HAP-1 (cell line): Measurements from ENCODE around the gene MKLN1.
"Not testable (repeated sequence)": the region's sequence is repeated elsewhere in the genome, so short reads cannot be mapped to it uniquely, and the experiment has no call there.

ENCODE experiments used
- DNase-seq, 2 experiments: peaks; one replicate each; pipeline ENCODE4 v3.0.0-alpha.2; 2016 to 2020; ENCODE audit warnings: low spot score in 2 of 2
- H3K27me3 ChIP-seq: fragments of 250-450 bp; sonication (Bioruptor Pico); 2 replicates; pipeline ENCODE4 v1.5.1; 2020; ENCODE audit warnings: low read depth, mild to moderate bottlenecking, moderate library complexity
- H3K36me3 ChIP-seq: fragments of 250-450 bp; sonication (Bioruptor Pico); replicated peaks from 2 replicates; pipeline ENCODE4 v1.5.1; 2020; ENCODE audit warnings: mild to moderate bottlenecking
- H3K4me1 ChIP-seq: fragments of 250-450 bp; sonication (Bioruptor Pico); 2 replicates; pipeline ENCODE4 v1.5.1; 2020; ENCODE audit warnings: mild to moderate bottlenecking
- H3K4me3 ChIP-seq: fragments of 250-450 bp; sonication (Bioruptor Pico); 2 replicates; pipeline ENCODE4 v1.5.1; 2020; ENCODE audit warnings: mild to moderate bottlenecking, moderate library complexity
- H3K9me3 ChIP-seq: fragments of 250-450 bp; sonication (Bioruptor Pico); 2 replicates; pipeline ENCODE4 v1.5.1; 2020; ENCODE audit warnings: mild to moderate bottlenecking, moderate library complexity
- in situ Hi-C: fragments of 300-500 bp; cut with MboI; formaldehyde crosslinking; loops from 3 replicates; pipeline ENCODE4 v1.14.3; 2020; ENCODE audit warnings: low sequenced_read_pairs, inconsistent platforms, mixed read lengths

The MKLN1 gene

GRCh38 chr7:131326576-131326975 lies 1.1 kb upstream of the MKLN1 start:
- Histone ChIP-seq H3K27me3 (no peaks in the 10 kb centered on the region), H3K4me3 (no peak overlapping the region; the same call in 1 of the 2 replicates), H3K9me3 (no peaks in the 10 kb centered on the region), H3K4me1 (peaks cover 11% of the 10 kb centered on the region), H3K36me3 (peaks cover 4% of the 10 kb centered on the region; the same call in 1 of the 2 replicates)
- DNase-seq = no peak
- in situ Hi-C loops = no loop called here

GRCh38 chr7:131327049-131327625 lies 539 bp upstream of the MKLN1 start:
- in situ Hi-C loops = no loop called here
- DNase-seq = peak; percentile 43 to 46
- peaks cover 11% of the 10 kb centered on the region for H3K4me1 ChIP-seq
- H3K4me3 ChIP-seq = peak overlapping the region; percentile 95
- no peaks in the 10 kb centered on the region for H3K27me3 ChIP-seq
- H3K36me3 ChIP-seq = peaks cover 4% of the 10 kb centered on the region; the same call in 1 of the 2 replicates
- H3K9me3 ChIP-seq = no peaks in the 10 kb centered on the region

GRCh38 chr7:131328377-131329175 lies 900 bp downstream of the MKLN1 start:
- Histone ChIP-seq H3K27me3 (no peaks in the 10 kb centered on the region), H3K4me3 (peak overlapping the region; percentile 95), H3K9me3 (no peaks in the 10 kb centered on the region), H3K4me1 (peaks cover 11% of the 10 kb centered on the region), H3K36me3 (peaks cover 4% of the 10 kb centered on the region)
- in situ Hi-C loops = no loop called here
- peak in 1 of 2 experiments; percentile 22 for DNase-seq

- Histone ChIP-seq H3K36me3 (peaks cover 4% of the 10 kb centered on the region), H3K4me1 (peaks cover 11% of the 10 kb centered on the region), H3K4me3 (peak overlapping the region; percentile 95), H3K9me3 (no peaks in the 10 kb centered on the region), H3K27me3 (no peaks in the 10 kb centered on the region)
- in situ Hi-C loops = no loop called here
- DNase-seq = peak in 1 of 2 experiments; percentile 3
Measured at GRCh38 chr7:131329176-131329570, 1.5 kb downstream of the MKLN1 start.

- H3K36me3 ChIP-seq = peaks cover 4% of the 10 kb centered on the region
- H3K9me3 ChIP-seq = no peaks in the 10 kb centered on the region
- H3K4me3 ChIP-seq = no peak overlapping the region
- in situ Hi-C loops = no loop called here
- H3K27me3 ChIP-seq = no peaks in the 10 kb centered on the region
- peaks cover 11% of the 10 kb centered on the region for H3K4me1 ChIP-seq
- DNase-seq = peak in 1 of 2 experiments; percentile 2
Measured at GRCh38 chr7:131330299-131330698, 2.6 kb downstream of the MKLN1 start.

- no peak overlapping the region for H3K4me3 ChIP-seq
- peaks cover 4% of the 10 kb centered on the region for H3K36me3 ChIP-seq
- no peak for DNase-seq
- in situ Hi-C loops = no loop called here
- H3K4me1 ChIP-seq = peaks cover 8% of the 10 kb centered on the region
- peaks cover 5% of the 10 kb centered on the region for H3K9me3 ChIP-seq
- H3K27me3 ChIP-seq = no peaks in the 10 kb centered on the region
Measured at GRCh38 chr7:131331806-131332205, 4.1 kb downstream of the MKLN1 start.

- peaks cover 11% of the 10 kb centered on the region for H3K9me3 ChIP-seq
- H3K36me3 ChIP-seq, H3K4me1 ChIP-seq, H3K4me3 ChIP-seq, DNase-seq, H3K27me3 ChIP-seq, in situ Hi-C loops: not testable (repeated sequence)
Measured at GRCh38 chr7:131332729-131333128, 5.1 kb downstream of the MKLN1 start.

- Histone ChIP-seq H3K9me3 (peaks cover 16% of the 10 kb centered on the region), H3K4me1 (no peaks in the 10 kb centered on the region; the same call in 1 of the 2 replicates), H3K36me3 (no peaks in the 10 kb centered on the region; the same call in 1 of the 2 replicates), H3K27me3 (no peaks in the 10 kb centered on the region), H3K4me3 (no peak overlapping the region)
- in situ Hi-C loops = no loop called here
- DNase-seq = no peak
Measured at GRCh38 chr7:131335639-131336381, 8.1 kb downstream of the MKLN1 start.

- no peaks in the 10 kb centered on the region for H3K4me1 ChIP-seq
- in situ Hi-C loops = no loop called here
- no peak for DNase-seq
- peaks cover 16% of the 10 kb centered on the region for H3K9me3 ChIP-seq
- H3K4me3 ChIP-seq = no peak overlapping the region
- H3K36me3 ChIP-seq = no peaks in the 10 kb centered on the region; the same call in 1 of the 2 replicates
- H3K27me3 ChIP-seq = no peaks in the 10 kb centered on the region
Measured at GRCh38 chr7:131336956-131337355, 9.3 kb downstream of the MKLN1 start.

- Histone ChIP-seq H3K4me3 (no peak overlapping the region), H3K9me3 (peaks cover 16% of the 10 kb centered on the region), H3K27me3 (no peaks in the 10 kb centered on the region), H3K36me3 (no peaks in the 10 kb centered on the region; the same call in 1 of the 2 replicates), H3K4me1 (peaks cover 3% of the 10 kb centered on the region; the same call in 1 of the 2 replicates)
- in situ Hi-C loops = no loop called here
- no peak for DNase-seq
Measured at GRCh38 chr7:131338173-131338572, 10.5 kb downstream of the MKLN1 start.

GRCh38 chr7:131338691-131339390 lies 11.2 kb downstream of the MKLN1 start:
- no peak for DNase-seq
- Histone ChIP-seq H3K4me3 (no peak overlapping the region), H3K4me1 (peaks cover 3% of the 10 kb centered on the region; the same call in 1 of the 2 replicates), H3K27me3 (no peaks in the 10 kb centered on the region), H3K9me3 (peaks cover 16% of the 10 kb centered on the region), H3K36me3 (no peaks in the 10 kb centered on the region)
- in situ Hi-C loops = no loop called here

- Histone ChIP-seq H3K4me1 (peaks cover 6% of the 10 kb centered on the region), H3K36me3 (no peaks in the 10 kb centered on the region), H3K27me3 (no peaks in the 10 kb centered on the region), H3K9me3 (peaks cover 12% of the 10 kb centered on the region), H3K4me3 (no peak overlapping the region)
- in situ Hi-C loops = no loop called here
- DNase-seq = no peak
Measured at GRCh38 chr7:131341690-131342089, 14.0 kb downstream of the MKLN1 start.

- no peak for DNase-seq
- no peak overlapping the region for H3K4me3 ChIP-seq
- in situ Hi-C loops = no loop called here
- no peaks in the 10 kb centered on the region for H3K27me3 ChIP-seq
- no peaks in the 10 kb centered on the region for H3K36me3 ChIP-seq
- peaks cover 3% of the 10 kb centered on the region for H3K9me3 ChIP-seq
- peaks cover 15% of the 10 kb centered on the region for H3K4me1 ChIP-seq
Measured at GRCh38 chr7:131342864-131343442, 15.3 kb downstream of the MKLN1 start.
